ENCODE data around the gene XPC.

XPC gene

GRCh38 chr3:14175383-14176037 is 2.9 kb downstream of the XPC start:
- DNase-seq: no peak
- intact Hi-C loops (cut with DNase I): no loop called here

- DNase-seq: no peak
- intact Hi-C loops (cut with DNase I): no loop called here
Observed at GRCh38 chr3:14174483-14174882, 3.9 kb downstream of the XPC start.

DNA sequence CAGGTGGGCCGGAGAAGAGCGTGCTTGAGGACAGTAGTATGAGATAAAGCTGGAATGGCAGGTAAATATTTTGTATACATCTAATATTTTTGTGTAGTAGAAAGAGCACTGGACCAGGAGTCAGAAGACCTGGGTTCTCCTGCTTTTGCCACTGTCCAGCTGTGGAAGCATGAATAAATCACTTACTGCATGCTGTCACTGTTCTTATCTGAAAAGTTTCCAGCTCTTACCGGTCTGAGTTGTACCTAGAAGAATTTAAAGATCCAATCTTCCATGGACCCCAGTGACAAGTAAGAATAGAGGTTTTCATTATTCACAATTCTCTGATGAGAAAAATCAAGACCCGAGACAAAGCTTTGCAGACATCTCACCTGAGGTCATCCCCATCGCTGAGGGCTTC is 5.9 kb downstream of the XPC start:
- no peak for DNase-seq
- intact Hi-C loops (cut with DNase I): no loop called here

DNA sequence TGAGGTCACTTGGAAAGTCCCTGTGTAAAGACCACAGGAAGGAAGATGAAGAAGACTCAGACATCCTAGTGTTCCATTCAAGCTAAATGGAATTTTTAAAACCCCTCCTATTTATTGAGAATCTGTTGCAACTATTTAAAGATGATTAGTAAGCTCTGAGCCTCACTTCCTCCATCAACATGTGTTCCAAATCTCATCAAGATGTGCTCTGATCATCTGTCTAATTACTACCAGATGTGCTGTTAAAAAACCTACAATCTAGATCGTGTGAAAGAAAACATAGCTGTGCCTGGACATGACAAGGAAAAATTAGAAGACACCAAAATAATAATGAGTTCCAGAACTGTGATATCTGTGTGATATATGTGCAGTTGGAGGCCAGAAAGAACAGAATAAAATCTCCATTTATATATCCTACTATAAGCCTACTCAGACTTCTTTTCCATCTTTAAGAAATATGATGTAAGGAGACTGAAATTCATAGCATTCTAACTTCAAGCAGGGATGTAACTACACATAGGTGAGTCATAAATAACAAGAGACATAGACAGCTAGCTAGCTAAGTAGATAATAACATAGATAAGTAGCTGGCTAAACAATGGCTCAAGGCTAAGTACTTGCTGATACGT is 7.8 kb downstream of the XPC start:
- no peak for DNase-seq
- intact Hi-C loops (cut with DNase I): no loop called here

GRCh38 chr3:14169871-14170270 is 8.5 kb downstream of the XPC start:
- DNase-seq: no peak
- intact Hi-C loops (cut with DNase I): no loop called here

DNA sequence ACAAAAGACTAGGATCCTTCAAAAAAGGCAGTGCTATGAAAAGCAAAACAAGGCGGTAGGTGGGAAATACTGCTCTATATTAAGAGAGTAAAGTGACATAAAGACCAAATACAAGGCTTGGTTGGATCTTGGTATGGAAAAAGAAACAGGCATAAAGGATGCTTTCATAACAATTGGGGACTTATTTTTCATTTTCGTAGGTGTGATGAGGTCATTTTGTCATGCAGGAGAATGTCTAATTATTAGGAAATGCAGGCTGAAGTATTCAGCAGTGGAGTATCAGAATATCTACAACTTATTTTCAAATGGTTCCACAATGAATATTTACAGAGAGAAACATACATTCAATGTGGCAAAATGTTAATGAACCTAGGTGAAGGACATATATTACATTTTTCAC is 9.0 kb downstream of the XPC start:
- no peak for DNase-seq
- intact Hi-C loops (cut with DNase I): no loop called here

DNA sequence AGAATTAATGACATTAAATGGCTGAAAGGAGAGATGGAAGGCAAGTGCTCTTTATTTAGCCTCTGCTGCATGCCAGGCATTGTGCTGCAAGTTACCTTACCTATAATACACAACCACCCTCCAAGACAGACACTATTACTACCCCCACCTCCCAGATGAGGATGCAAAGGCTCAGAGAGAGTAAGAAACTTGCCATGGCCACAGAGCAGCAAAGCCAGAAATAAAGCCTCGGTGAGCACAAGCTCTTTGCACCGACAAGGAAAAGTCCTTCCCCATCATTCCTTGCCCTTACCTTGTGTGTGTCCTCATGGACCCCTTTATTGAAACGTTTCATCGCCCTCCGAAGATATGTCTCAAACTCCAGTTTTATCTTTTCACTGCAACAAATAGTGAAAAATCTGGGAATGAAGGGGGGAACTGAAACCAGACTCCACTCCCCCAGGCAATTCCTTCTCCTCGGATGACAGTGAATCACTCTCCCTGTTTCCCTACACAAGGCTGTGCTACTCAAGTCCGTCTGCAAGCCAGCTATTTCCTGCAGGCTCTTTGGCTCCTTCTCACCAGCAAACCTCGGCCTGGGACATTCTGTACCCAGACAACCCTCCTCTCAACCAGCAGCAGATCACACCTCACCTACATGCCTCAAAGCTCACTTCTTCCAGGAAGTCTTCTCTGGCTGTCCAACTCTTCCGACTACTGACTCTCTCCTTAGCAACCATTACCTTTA is 11.4 kb downstream of the XPC start:
- DNase-seq: no peak
- intact Hi-C loops (cut with DNase I): no loop called here

DNA sequence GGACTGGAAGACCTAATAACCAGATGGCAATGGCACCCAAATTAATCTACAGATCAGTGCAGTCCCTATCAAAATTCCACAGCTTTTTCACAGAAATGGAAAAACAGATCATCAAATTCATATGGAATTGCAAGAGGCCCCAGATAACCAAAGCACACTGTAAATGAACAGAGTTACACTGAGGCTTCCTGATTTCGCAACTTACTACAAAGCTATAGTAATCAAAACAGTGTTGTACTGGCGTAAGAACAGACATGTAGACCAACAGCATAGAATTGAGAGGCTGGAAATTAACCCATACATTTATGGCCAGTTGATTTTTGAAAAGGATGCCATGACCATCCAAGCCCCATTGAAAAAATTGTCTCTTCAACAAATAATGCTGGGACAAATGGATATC is 16.2 kb downstream of the XPC start:
- no peak for DNase-seq
- intact Hi-C loops (cut with DNase I): no loop called here

DNA sequence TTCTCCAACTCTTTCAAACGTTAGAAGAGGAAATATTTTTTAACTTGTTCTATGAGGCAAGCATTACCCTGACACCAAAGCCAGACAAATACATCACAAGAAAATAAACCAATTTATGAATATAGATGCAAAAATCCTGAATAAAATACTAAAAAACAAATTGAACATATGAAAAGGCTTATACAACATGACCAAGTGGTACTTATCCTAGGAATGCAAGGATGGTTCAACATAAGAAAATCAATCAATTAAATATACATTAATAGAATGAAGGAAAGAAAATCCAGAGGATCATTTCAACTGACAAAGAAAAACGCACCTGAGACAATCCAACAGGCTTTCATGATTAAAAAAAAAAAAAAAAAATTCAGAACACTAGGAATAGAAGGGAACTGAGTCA is 17.1 kb downstream of the XPC start:
- intact Hi-C loops (cut with DNase I): no loop called here

GRCh38 chr3:14159426-14159825 is 19.0 kb downstream of the XPC start:
- DNase-seq: no peak
- intact Hi-C loops (cut with DNase I): no loop called here

More for the DNA sequence above, 17.1 kb downstream of the XPC start:
- DNase-seq: no peak

- intact Hi-C loops (cut with DNase I): no loop called here
- no peak for DNase-seq
Observed at GRCh38 chr3:14158370-14158769, 20.0 kb downstream of the XPC start.

DNA sequence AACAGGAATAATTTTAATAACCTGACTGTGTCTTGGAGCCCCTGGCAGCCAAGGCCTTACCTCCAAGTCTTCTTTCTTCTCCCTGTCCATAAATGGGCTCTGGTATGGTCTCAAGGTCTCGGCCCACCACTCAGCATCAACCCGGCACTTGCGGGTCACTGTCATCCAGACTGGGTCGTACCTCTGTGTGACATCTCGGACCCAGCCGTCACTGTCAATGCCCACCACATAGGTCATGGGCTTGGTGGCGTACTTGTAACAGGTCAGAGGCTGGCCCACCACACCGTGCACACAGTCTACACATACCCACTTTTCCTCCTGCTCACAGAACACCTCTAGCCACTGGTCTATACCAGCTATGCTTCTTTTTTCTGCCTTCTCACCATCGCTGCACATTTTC is 20.4 kb downstream of the XPC start:
- intact Hi-C loops (cut with DNase I): no loop called here
- DNase-seq: no peak

DNA sequence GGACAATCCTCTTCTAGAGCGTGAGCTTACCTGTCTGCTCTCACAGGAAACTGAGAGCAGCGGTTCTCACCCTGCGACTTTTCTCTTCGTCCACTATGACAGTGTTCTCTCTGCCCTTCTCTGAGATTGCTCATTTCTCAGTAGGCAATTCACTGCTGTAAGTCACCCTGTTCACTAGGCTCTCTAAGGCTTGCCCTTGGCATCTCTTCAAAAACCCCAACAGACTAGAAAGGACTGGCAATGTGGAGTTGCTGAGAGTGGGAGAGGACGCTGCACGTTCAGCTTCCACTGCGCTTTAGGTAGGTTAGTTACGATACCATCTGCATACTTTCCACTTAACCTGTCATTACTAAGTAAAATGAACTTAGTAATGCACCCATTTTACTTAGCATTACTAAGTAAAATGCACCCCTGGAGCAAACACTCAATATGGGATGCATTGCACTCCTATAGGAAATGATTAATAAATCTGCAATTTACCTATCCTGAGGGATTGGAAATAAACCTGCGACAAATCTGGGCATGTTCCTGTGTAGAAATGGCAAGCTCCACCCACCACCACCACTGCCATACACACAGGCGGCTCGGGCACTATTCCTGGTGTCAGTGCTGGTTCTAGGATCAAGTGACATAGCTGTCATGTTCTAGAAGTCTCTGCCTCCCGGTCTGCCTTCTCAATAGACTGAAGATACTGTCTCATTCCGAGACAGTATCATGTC is 21.4 kb downstream of the XPC start:
- DNase-seq: no peak
- intact Hi-C loops (cut with DNase I): no loop called here

GRCh38 chr3:14156201-14156600 is 22.2 kb downstream of the XPC start:
- intact Hi-C loops (cut with DNase I): no loop called here
- no peak for DNase-seq

GRCh38 chr3:14154895-14155440 is 23.4 kb downstream of the XPC start:
- intact Hi-C loops (cut with DNase I): no loop called here

GRCh38 chr3:14154276-14154675 is 24.1 kb downstream of the XPC start:
- intact Hi-C loops (cut with DNase I): no loop called here
- DNase-seq: no peak

More at GRCh38 chr3:14154895-14155440, 23.4 kb downstream of the XPC start:
- no peak for DNase-seq

DNA sequence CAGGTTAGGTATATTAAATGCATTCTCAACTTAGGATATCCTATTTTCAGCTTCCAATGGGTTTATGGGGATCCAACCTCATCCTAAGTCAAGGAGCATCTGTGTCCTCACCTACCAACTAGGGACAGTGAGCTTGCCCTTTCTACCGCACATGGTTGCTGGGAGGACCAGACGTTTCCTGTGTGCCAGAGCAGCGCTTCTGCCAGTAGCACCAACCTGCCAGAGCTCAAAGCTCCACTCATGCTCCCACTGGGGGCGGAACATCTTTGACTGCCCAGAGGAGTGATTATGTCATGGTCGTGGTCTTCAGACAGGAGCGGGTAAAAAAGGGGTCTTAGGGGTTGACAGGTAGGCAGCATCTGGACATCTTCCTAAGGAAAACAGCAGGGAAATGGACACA is 24.7 kb downstream of the XPC start:
- DNase-seq: no peak
- intact Hi-C loops (cut with DNase I): no loop called here

- intact Hi-C loops (cut with DNase I): no loop called here
- no peak for DNase-seq
Observed at GRCh38 chr3:14152963-14153355, 25.4 kb downstream of the XPC start.

GRCh38 chr3:14152233-14152962 is 26.0 kb downstream of the XPC start:
- intact Hi-C loops (cut with DNase I): no loop called here
- DNase-seq: no peak

GRCh38 chr3:14151471-14152083 is 26.8 kb downstream of the XPC start:
- DNase-seq: no peak
- intact Hi-C loops (cut with DNase I): no loop called here

Data from posterior cingulate gyrus (tissue), 11 donors.